Skeletal muscle satellite cell (primary cell): Measurements from ENCODE around the gene PREX1.

Source experiments
- H3K27me3 ChIP-seq: 2 replicates; pipeline ENCODE4 v1.7.0; 2013; ENCODE audit warnings: low read length; ENCODE audit not compliant: control insufficient read depth, insufficient read depth
- H3K36me3 ChIP-seq: 2 replicates; pipeline ENCODE4 v1.7.0; 2013; ENCODE audit warnings: mild to moderate bottlenecking, control low read depth, low read length; ENCODE audit not compliant: insufficient read depth
- H3K4me1 ChIP-seq: 2 replicates; pipeline ENCODE4 v1.7.0; 2013; ENCODE audit warnings: low read length; ENCODE audit not compliant: control insufficient read depth, insufficient read depth
- H3K4me2 ChIP-seq: 2 replicates; pipeline ENCODE4 v1.7.0; 2013; ENCODE audit warnings: mild to moderate bottlenecking, low read length
- H3K4me3 ChIP-seq: 2 replicates; pipeline ENCODE4 v1.7.0; 2013; ENCODE audit warnings: low read length
- H3K9ac ChIP-seq: 2 replicates; pipeline ENCODE4 v1.7.0; 2013; ENCODE audit warnings: mild to moderate bottlenecking, low read depth, low read length, moderate library complexity
- H3K9me3 ChIP-seq: replicated peaks from 2 replicates; pipeline ENCODE4 v1.7.0; 2013; ENCODE audit warnings: mild to moderate bottlenecking, control low read depth, low read length

PREX1 gene

DNA sequence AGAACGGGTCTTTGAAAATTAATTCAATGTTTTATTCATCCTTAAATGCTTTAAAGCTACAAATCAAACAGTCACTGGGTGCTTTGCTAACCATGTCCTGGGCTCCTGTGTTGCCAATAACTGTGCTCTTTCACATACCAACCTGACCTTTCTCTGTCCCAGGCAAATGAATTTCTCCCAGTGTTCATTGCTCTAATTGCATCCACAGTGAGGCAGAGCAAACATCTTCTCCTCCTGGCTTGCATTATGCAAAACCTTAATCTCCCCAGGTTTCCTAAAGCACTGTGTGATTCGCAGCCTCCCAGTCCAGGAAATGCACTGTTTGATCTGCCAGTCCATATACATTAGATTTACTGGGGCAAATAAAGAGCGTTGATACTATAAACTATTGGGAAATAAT is 219.0 kb downstream of the PREX1 start:
- Histone ChIP-seq H3K27me3 (peaks cover 62% of the 10 kb centered on the region), H3K4me2 (no peak overlapping the region), H3K9me3 (no peaks in the 10 kb centered on the region), H3K4me1 (no peaks in the 10 kb centered on the region), H3K4me3 (no peak overlapping the region), H3K9ac (no peak overlapping the region), H3K36me3 (no peaks in the 10 kb centered on the region)

DNA sequence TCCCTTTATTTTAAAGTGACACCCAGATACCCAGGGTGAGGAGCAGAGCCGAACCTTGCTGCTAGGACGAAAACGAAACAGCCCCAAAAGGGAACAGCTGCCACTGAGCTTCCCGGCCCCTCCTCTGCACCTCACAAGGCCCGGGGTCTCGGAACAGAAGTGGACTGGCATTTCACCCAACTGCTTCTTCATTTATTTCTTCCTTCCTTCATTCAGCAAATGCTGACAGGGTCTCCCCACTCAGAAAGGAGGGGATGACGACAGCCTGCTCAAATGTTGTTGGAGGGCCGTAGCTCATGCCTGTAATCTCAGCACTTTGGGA is 220.3 kb downstream of the PREX1 start:
- no peak overlapping the region for H3K9ac ChIP-seq
- no peak overlapping the region for H3K4me2 ChIP-seq
- H3K36me3 ChIP-seq = no peaks in the 10 kb centered on the region
- H3K27me3 ChIP-seq = peaks cover 57% of the 10 kb centered on the region
- H3K4me1 ChIP-seq = no peaks in the 10 kb centered on the region
- no peaks in the 10 kb centered on the region for H3K9me3 ChIP-seq
- H3K4me3 ChIP-seq = no peak overlapping the region

DNA sequence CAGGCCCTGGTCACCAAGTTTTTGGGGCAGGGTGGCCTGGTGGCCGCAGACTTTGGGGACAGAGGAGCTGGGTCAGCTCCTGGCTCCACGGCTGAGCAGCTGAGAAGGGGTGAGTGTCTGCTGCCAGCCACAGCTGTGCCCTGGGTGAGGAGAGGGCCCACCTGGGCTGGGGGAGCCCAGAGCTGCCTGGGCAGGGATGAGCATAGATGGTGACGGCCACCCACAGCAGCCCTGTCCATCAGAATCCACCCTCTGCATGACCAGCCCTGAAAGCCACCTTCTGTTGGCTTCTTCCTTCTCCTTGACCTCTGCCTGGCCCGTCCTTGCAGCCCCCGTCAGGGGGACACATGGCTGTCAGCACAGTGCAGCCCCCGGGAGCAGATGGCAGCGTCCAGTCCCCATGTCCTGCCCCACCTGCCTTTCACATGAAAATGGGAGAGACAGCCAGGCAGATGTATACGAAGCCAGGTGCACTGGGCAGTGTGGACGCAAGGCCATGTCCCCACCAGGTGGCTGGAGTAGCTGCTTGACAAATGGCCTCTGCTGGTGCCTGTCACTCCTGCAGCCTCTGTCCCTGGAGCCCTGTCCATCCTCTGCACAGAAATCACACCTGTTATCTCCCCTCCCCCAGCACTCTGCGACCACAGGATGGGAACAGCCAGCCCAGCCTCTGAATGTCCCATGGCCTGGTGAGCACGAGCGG is 220.8 kb downstream of the PREX1 start:
- H3K4me3 ChIP-seq = no peak overlapping the region
- no peak overlapping the region for H3K9ac ChIP-seq
- peaks cover 52% of the 10 kb centered on the region for H3K27me3 ChIP-seq
- H3K36me3 ChIP-seq = no peaks in the 10 kb centered on the region
- H3K4me1 ChIP-seq = no peaks in the 10 kb centered on the region
- H3K9me3 ChIP-seq = no peaks in the 10 kb centered on the region
- H3K4me2 ChIP-seq = no peak overlapping the region

DNA sequence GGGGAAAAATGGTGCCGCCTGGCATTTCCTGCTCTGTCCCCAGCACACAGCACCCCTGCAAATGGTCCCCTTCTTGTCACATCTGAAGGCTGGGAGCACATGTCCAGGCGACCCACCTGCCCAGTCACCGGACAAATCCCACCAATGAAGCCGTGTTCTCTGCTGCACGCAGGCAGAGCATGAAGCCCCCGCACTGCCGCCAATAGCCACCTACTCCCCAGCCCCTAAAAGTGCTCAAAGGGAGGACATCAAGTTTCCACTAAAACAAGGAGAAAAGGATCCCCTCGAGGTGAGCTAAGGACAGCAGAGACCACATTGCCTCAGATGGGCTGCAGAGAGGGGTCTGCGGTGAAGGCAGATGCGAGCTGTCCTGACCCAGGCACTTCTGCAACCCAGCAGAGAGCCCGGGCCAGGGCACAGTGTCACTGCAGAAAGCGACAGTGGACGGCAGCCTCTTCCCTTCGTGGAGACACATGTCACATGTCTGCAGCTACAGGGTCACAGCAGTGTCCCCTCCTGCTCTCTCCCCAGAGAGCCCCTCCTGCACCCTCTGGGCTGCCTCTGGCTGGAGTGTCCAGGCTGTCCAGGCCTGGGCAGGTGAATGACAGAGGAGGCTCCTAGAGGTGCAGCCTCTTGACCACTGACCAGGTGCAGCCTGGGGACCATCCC is 221.5 kb downstream of the PREX1 start:
- H3K4me3 ChIP-seq = no peak overlapping the region

DNA sequence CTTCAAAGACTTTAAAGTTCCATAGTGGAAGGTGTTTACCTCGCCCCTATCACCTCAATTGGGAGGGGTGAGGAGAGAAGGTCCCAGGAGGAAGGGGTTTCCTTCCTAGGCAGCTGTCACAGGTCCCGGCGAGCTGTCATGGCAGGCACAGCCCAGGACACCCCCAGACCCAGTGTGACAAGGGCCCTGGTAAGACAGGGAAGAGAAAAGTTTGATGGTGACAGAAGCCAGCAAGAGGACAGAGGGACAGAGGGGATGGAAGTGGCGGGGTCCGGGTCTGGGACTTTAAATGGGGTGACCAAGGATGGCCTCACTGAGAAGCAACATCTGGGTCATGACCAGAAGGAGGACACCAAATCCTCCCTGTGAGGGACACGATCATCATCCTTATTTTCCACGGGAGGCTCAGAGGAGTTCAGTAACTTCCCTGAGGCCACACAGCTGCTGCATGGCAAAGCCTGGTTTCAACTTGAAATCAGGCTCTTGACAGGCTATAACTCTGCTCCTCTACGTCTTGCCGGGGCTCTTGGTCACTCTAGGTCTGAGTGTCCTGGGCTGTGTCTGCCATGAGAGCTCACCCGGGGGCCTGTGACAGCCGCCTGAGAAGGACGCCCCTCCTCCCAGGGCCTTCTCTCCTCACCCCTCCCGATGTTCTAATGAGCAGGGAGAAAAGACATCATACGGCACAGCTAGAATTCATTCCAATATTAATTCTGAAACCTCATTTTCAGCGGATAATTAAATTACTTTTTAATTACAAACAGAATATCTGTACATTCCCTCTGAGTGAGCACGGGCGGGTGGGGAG is 222.2 kb downstream of the PREX1 start:
- H3K4me3 ChIP-seq = no peak overlapping the region
- H3K36me3 ChIP-seq = no peaks in the 10 kb centered on the region
- no peak overlapping the region for H3K4me2 ChIP-seq
- H3K9me3 ChIP-seq = no peaks in the 10 kb centered on the region
- H3K27me3 ChIP-seq = peaks cover 49% of the 10 kb centered on the region
- H3K4me1 ChIP-seq = no peaks in the 10 kb centered on the region
- no peak overlapping the region for H3K9ac ChIP-seq

More for the DNA sequence above, 221.5 kb downstream of the PREX1 start:
- Histone ChIP-seq H3K9ac (no peak overlapping the region), H3K36me3 (no peaks in the 10 kb centered on the region), H3K4me1 (no peaks in the 10 kb centered on the region), H3K9me3 (no peaks in the 10 kb centered on the region), H3K4me2 (no peak overlapping the region), H3K27me3 (peaks cover 45% of the 10 kb centered on the region)

DNA sequence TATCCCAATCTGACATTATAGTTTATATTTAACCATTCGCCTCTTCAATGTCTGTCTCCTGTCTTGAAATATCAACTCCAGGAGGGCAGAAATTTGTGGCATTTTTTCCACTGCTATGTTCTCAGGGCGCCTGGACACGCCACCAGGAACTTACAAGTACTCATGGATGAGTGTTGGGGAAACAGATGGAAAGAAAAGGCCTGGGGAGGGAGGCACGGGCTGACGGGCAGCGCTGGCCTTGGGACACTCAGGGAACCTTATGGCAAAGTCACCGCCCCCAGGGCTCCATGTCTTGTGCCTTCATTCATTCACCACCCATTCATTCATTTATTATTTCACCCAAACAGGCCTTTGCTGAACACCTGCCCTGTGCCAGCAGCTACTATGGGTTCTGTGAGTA is 222.9 kb downstream of the PREX1 start:
- H3K27me3 ChIP-seq = peaks cover 48% of the 10 kb centered on the region
- H3K9ac ChIP-seq = no peak overlapping the region
- no peaks in the 10 kb centered on the region for H3K36me3 ChIP-seq
- no peaks in the 10 kb centered on the region for H3K9me3 ChIP-seq
- H3K4me3 ChIP-seq = no peak overlapping the region
- H3K4me1 ChIP-seq = no peaks in the 10 kb centered on the region
- H3K4me2 ChIP-seq = no peak overlapping the region

DNA sequence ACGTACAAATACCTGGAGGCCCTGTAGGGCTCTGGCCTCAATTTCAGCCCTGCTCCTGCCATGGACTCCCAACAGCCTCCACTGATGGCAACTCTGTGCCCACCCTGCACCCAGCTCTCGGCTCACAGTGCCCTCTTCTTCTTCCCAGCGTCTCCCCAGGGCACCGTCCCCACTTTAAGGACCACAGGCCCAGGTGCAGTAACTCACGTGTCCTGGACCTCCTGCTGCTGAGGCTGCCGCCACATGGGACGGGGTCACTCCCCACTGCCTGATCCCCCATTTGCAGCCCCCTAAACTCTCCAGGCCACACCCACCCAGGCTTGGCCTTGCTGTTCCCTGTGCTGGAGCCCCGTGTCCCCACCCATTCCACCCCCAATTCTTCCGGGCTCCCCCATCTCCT is 223.4 kb downstream of the PREX1 start:
- H3K4me1 ChIP-seq = no peaks in the 10 kb centered on the region
- H3K27me3 ChIP-seq = peaks cover 43% of the 10 kb centered on the region
- H3K4me2 ChIP-seq = no peak overlapping the region
- no peak overlapping the region for H3K9ac ChIP-seq
- H3K36me3 ChIP-seq = no peaks in the 10 kb centered on the region
- no peaks in the 10 kb centered on the region for H3K9me3 ChIP-seq
- no peak overlapping the region for H3K4me3 ChIP-seq

DNA sequence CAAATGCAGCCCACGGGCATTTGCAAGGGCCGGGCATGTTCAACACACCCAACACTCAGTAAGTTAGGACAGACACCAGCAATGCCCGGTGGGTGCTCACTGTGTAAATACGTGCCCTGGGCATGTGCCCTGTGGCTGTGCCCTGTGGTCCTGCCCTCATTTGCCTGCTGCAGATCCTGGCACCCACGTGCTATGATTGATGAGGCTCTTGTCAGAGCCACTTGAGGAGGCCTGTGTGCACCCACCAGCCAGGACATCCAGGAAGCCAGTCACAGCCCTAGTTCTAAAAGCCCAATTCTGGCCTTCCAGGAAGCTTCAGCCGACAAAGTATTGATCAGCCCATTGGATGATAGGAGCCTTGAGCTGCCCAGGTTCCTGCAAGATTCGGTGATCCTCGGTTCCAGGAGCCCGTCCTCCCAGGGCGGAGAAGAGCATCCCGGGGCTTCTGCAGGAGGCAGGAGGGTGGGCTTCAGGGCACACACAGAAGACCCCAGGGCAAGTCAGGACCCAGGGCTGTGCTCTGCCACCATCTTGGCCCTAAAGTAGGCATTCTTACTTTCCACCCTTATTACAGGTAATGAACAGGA is 223.9 kb downstream of the PREX1 start:
- Histone ChIP-seq H3K27me3 (peaks cover 40% of the 10 kb centered on the region), H3K9me3 (no peaks in the 10 kb centered on the region), H3K4me1 (no peaks in the 10 kb centered on the region)

DNA sequence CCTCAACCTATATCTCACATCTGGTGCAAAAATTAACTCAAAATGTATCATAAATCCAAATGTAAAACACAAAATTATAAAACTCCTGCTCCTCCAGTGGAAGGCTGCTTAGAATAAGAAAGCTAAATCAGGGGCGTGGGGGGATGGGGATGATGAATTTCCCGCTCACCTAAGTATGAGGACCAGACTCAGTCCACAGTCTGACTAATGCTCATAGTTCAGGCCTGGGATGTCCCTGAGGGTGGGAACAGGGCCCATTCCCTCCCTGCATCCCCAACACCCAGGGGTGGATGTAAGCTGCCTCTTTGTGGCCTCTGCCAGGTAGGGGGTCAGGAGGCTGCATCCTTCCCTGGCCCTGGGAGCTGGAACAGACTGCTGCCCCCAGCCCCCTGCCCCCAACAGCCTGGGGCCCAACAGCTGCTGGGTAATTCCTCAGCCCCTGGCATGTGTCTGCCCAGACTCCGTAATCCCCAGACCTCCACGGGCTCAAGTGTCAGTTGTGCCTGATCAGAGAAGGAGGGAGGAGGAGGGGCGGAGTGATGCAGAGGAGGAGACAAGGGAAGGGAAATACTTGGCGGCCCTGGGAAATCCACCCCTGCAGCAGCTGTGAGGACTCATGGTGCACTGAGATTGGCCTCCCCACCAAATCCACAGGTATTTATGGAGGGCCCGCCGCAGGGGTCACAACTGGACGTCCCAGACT is 224.5 kb downstream of the PREX1 start:
- no peak overlapping the region for H3K4me2 ChIP-seq
- no peak overlapping the region for H3K4me3 ChIP-seq
- no peaks in the 10 kb centered on the region for H3K36me3 ChIP-seq
- no peak overlapping the region for H3K9ac ChIP-seq
- no peaks in the 10 kb centered on the region for H3K9me3 ChIP-seq
- no peaks in the 10 kb centered on the region for H3K4me1 ChIP-seq
- H3K27me3 ChIP-seq = peaks cover 37% of the 10 kb centered on the region

More for the DNA sequence above, 223.9 kb downstream of the PREX1 start:
- H3K9ac ChIP-seq = no peak overlapping the region
- H3K4me3 ChIP-seq = no peak overlapping the region
- no peaks in the 10 kb centered on the region for H3K36me3 ChIP-seq
- no peak overlapping the region for H3K4me2 ChIP-seq

DNA sequence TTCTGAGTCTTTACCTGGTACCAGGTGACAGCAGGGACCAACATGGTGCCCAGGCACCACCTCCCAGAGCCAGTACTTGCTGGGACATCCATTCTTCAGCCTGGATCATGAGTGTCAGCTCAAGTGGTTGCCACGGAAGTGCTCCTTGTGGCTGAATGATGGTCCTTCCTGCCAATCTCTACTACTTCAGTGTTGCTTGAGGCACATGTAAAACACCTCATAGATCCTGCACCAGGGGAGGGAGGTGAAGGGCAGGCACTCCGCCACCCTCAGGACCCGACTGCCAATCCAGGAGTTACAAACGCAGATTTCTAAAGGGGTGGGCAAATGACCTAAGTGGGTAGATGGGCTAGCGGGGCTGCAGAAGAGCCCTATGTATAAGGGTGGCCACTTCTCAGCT is 226.0 kb downstream of the PREX1 start:
- H3K9me3 ChIP-seq = no peaks in the 10 kb centered on the region
- H3K9ac ChIP-seq = no peak overlapping the region
- H3K4me2 ChIP-seq = no peak overlapping the region
- H3K27me3 ChIP-seq = peaks cover 27% of the 10 kb centered on the region
- H3K4me3 ChIP-seq = no peak overlapping the region
- no peaks in the 10 kb centered on the region for H3K36me3 ChIP-seq
- H3K4me1 ChIP-seq = no peaks in the 10 kb centered on the region

DNA sequence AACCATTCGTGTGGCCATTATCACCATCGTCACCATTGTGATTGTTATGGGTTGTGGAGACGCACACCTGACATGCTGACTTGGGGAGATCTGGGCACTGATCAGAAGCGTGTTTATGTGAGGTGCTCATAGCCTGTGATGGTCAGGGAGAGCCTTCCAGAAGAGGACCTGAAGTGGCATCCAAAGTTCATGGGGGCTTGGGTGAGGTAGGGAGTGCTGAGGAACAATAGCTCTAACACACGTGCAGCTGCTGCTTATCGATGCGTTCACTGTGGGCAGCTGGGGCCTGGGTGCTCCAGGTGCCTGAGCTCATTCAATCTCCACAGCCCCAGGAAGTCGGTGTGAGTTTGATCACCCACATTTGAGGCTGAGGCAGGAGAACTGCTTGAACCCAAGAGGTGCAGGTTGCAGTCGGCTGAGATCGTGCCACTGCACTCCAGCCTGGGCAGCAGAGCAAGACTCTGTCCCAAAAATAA is 227.3 kb downstream of the PREX1 start:
- Histone ChIP-seq H3K4me3 (no peak overlapping the region), H3K9me3 (no peaks in the 10 kb centered on the region), H3K4me1 (no peaks in the 10 kb centered on the region), H3K4me2 (no peak overlapping the region), H3K27me3 (peaks cover 25% of the 10 kb centered on the region), H3K9ac (no peak overlapping the region), H3K36me3 (no peaks in the 10 kb centered on the region)
